Measurements from ENCODE around the gene TOM1. TPM values are rescaled to one million over a fixed set of nuclear protein-coding genes. Genes with fewer than 3 reads are reported as not detected.

Gene TOM1
- total and polyA plus RNA-seq, 2 of the 13 experiments (the other 11 are each of a cell fraction or from before 2014, with no cell fraction given), result 30.8 to 87.3 TPM

GRCh38 chr22:35257321-35258190, 42.1 kb upstream of the TOM1 start, which contains the start of gene HMGXB4 (continued):
- TF ChIP-seq ZNF605 (CRISPR knock-in tag; IDR thresholded peaks at IDR 0.05) (no peak; the same call in 1 of the 2 replicates), PHF20 (CRISPR knock-in tag; IDR thresholded peaks at IDR 0.05) (peak; percentile 79), AHR (CRISPR knock-in tag; IDR thresholded peaks at IDR 0.05) (peak; percentile 84; the same call in 1 of the 2 replicates), U2AF2 (IDR thresholded peaks at IDR 0.05; ENCODE audit: low read depth, low read length) (no peak), PRMT3 (CRISPR knock-in tag; IDR thresholded peaks at IDR 0.05; ENCODE audit: borderline replicate concordance, low read depth) (no peak), ZSCAN25 (CRISPR knock-in tag; IDR thresholded peaks at IDR 0.05) (no peak), ZNF788 (CRISPR knock-in tag; IDR thresholded peaks at IDR 0.05; ENCODE audit: borderline replicate concordance) (no peak; the same call in none of the 2 replicates), ZNF562 (CRISPR knock-in tag; IDR thresholded peaks at IDR 0.05; ENCODE audit: borderline replicate concordance) (no peak), GMEB2 (CRISPR knock-in tag; IDR thresholded peaks at IDR 0.05; ENCODE audit: low read depth) (no peak), ZNF382 (CRISPR knock-in tag; IDR thresholded peaks at IDR 0.05; ENCODE audit: borderline replicate concordance) (peak; percentile 54; the same call in 1 of the 2 replicates), ZNF766 (CRISPR knock-in tag; IDR thresholded peaks at IDR 0.05; ENCODE audit: borderline replicate concordance) (peak; percentile 85; the same call in 1 of the 2 replicates), NFE2 (CRISPR knock-in tag; IDR thresholded peaks at IDR 0.05) (no peak), ZNF512 (CRISPR knock-in tag; IDR thresholded peaks at IDR 0.05) (no peak), XRCC5 (optimal IDR thresholded peaks at IDR 0.05; ENCODE audit: low read length) (peak; percentile 100), KLF12 (CRISPR knock-in tag; IDR thresholded peaks at IDR 0.05; ENCODE audit: borderline replicate concordance) (peak; percentile 82; the same call in 1 of the 2 replicates), HIC2 (CRISPR knock-in tag; IDR thresholded peaks at IDR 0.05; ENCODE audit: low read depth) (no peak), MEF2D (CRISPR knock-in tag; IDR thresholded peaks at IDR 0.05) (no peak), ZNF546 (CRISPR knock-in tag; conservative IDR thresholded peaks at IDR 0.05) (peak; percentile 84), NR0B2 (CRISPR knock-in tag; IDR thresholded peaks at IDR 0.05) (peak; percentile 46; the same call in 1 of the 2 replicates), ZNF326 (CRISPR knock-in tag; IDR thresholded peaks at IDR 0.05; ENCODE audit: borderline replicate concordance) (no peak), ZIK1 (CRISPR knock-in tag; IDR thresholded peaks at IDR 0.05; ENCODE audit: borderline replicate concordance, low read depth) (peak; percentile 30; the same call in 1 of the 2 replicates), GLI4 (CRISPR knock-in tag; IDR thresholded peaks at IDR 0.05; ENCODE audit: borderline replicate concordance) (peak; percentile 95; the same call in 1 of the 2 replicates), ZFY (CRISPR knock-in tag; IDR thresholded peaks at IDR 0.05) (peak; percentile 100)
